AG04449 (cell line): Measurements from ENCODE around the gene OLA1.
A peak's percentile ranks its signal among the peaks of the same experiment; 100 is the strongest.

Experiments
- CTCF ChIA-PET: fragments of 350-600 bp; formaldehyde crosslinking; extraction: SDS; loops from one replicate; lab custom pipeline; 2021; ENCODE audit warnings: antibody characterized with exemption; lab: Yijun Ruan, JAX
- POLR2A ChIA-PET: fragments of 400-600, 350-600 bp; formaldehyde crosslinking; extraction: SDS; loops from one replicate; lab custom pipeline; 2020; ENCODE audit warnings: antibody characterized with exemption, inconsistent platforms; lab: Yijun Ruan, JAX
- DNase-seq: peaks from one replicate; pipeline ENCODE4 v3.0.0-alpha.2; 2010; ENCODE audit warnings: low read depth, low spot score
- H3K4me3 ChIP-seq: 2 replicates; pipeline ENCODE4 v1.5.1; 2011; ENCODE audit warnings: low read depth, mild to moderate bottlenecking, control low read depth, low read length
- CTCF ChIP-seq: IDR thresholded peaks from one replicate; pipeline ENCODE4 v1.5.1; 2011; ENCODE audit warnings: mild to moderate bottlenecking, moderate library complexity, low read length, control low read depth, inconsistent platforms; ENCODE audit not compliant: insufficient read depth; ENCODE audit errors: missing control alignments

OLA1 gene

DNA sequence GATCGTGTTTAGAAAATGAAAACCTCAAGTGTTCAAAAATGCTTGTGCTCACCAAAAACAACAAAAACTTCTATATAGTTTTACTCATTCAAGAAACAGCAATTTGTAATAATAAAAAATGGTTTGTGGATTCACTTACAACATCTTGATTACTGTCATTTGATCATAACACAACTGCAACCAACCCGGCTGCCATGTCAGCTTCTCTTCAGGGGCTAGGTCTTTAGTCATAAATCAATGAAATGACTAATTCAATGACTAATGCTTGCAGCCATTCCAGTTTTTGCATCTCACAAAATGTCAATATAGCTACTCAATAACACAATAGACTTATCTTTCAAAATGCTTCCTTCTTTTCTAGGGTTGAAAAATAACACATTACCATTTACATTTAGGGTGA is 128.0 kb downstream of the OLA1 start:
- ChIA-PET POLR2A (no interaction called here), CTCF (no interaction called here)
- TF ChIP-seq CTCF, result no peak
- no peak for DNase-seq
- H3K4me3 ChIP-seq, result no peak overlapping the region

GRCh38 chr2:174117951-174118930 is 130.1 kb downstream of the OLA1 start:
- POLR2A ChIA-PET, result interaction anchor here (1.0 kb wide), 1 partner anchor 130 kb away, joined by 3 read pairs; the partner anchor contains the start of gene OLA1
- no peak overlapping the region for H3K4me3 ChIP-seq
- no peak for TF ChIP-seq CTCF
- DNase-seq, result peak; percentile 56
- CTCF ChIA-PET, result interaction anchor here (1.6 kb wide), 1 partner anchor 131 kb away, joined by 4 read pairs; the partner anchor contains the start of gene OLA1

- no peak for DNase-seq
- CTCF ChIA-PET, result no interaction called here
These were observed 136.3 kb downstream of the OLA1 start for GRCh38 chr2:174112073-174112472.

GRCh38 chr2:174108579-174108978 is 139.8 kb downstream of the OLA1 start:
- POLR2A ChIA-PET, result no interaction called here
- no peak for TF ChIP-seq CTCF
- no peak for DNase-seq
- H3K4me3 ChIP-seq, result no peak overlapping the region
- CTCF ChIA-PET, result no interaction called here

More at GRCh38 chr2:174112073-174112472, 136.3 kb downstream of the OLA1 start:
- POLR2A ChIA-PET, result no interaction called here
- no peak overlapping the region for H3K4me3 ChIP-seq
- no peak for TF ChIP-seq CTCF

DNA sequence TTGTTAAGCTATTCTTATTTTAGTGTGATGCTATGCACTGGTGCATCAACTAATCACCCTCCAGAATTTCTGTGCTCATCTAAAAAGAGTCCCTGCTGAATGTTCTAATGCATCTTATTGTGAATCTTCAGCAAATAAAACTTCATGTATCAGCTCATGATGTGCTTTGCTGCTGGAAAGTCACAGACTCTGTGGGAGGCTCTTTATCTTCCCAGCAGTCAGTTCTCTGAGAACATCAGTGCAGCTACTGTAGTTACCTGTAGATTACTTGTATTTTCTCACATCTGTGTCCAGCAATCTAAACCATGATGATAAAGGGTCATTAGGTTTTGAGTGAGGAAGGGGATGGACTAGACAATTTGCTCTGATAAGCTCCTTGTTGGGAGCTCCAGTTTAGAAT is 141.6 kb downstream of the OLA1 start:
- H3K4me3 ChIP-seq, result no peak overlapping the region

More for the DNA sequence above, 141.6 kb downstream of the OLA1 start:
- TF ChIP-seq CTCF, result no peak
- no peak for DNase-seq
- POLR2A ChIA-PET, result no interaction called here
- CTCF ChIA-PET, result interaction anchor here (1.0 kb wide), 1 partner anchor 22 kb away, joined by 3 read pairs; no protein-coding TSS in a partner anchor
